HepG2 (cell line): ENCODE measurements around the gene TMEM217. TPM values are rescaled to one million over a fixed set of nuclear protein-coding genes. Genes with fewer than 3 reads are reported as not detected.

ENCODE experiments used
- CBX2 ChIP-seq, 2 experiments: fragments of 200-600 bp in 1 of 2; sonication (generic); formaldehyde crosslinking in 1 of 2; IDR thresholded peaks; 2 replicates each; pipeline versions ENCODE4 v1.7.0 to v1.8.1; 2018 to 2022; ENCODE audit warnings: low read depth in 2 of 2, low read length in 1 of 2, mild to moderate bottlenecking in 1 of 2, missing genetic modification reagents in 1 of 2
- CC2D1A ChIP-seq: sonication (generic); formaldehyde crosslinking; IDR thresholded peaks from 2 replicates; pipeline ENCODE4 v1.8.1; 2023; ENCODE audit warnings: mild to moderate bottlenecking, missing genetic modification reagents
- CENPX ChIP-seq: sonication (generic); formaldehyde crosslinking; IDR thresholded peaks from 2 replicates; pipeline ENCODE4 v1.9.0; 2021; ENCODE audit warnings: mild to moderate bottlenecking, missing genetic modification reagents, moderate library complexity
- DMAP1 ChIP-seq: IDR thresholded peaks from 2 replicates; pipeline ENCODE4 v1.6.1; 2016
- DNMT1 ChIP-seq: sonication (generic); formaldehyde crosslinking; IDR thresholded peaks from 2 replicates; pipeline ENCODE4 v1.5.1; 2020; ENCODE audit warnings: mild to moderate bottlenecking, missing genetic modification reagents
- E2F2 ChIP-seq: sonication (generic); formaldehyde crosslinking; IDR thresholded peaks from 2 replicates; pipeline ENCODE4 v1.4.0; 2020; ENCODE audit warnings: missing genetic modification reagents, borderline replicate concordance
- EHMT2 ChIP-seq: fragments of 200-600 bp; sonication (generic); IDR thresholded peaks from 2 replicates; pipeline ENCODE4 v1.7.0; 2017; ENCODE audit warnings: antibody characterized with exemption, low read depth, low read length, borderline replicate concordance
- HMG20B ChIP-seq: conservative IDR thresholded peaks from 2 replicates; pipeline ENCODE4 v1.6.1; 2016; ENCODE audit warnings: missing genetic modification reagents, missing compliant biosample characterization
- ISL2 ChIP-seq: sonication (generic); formaldehyde crosslinking; IDR thresholded peaks from 2 replicates; pipeline ENCODE4 v1.5.0; 2020; ENCODE audit warnings: missing genetic modification reagents
- NCOA5 ChIP-seq: sonication (generic); formaldehyde crosslinking; IDR thresholded peaks from 2 replicates; pipeline ENCODE4 v1.4.0; 2020; ENCODE audit warnings: missing genetic modification reagents
- PRDM10 ChIP-seq: sonication (generic); formaldehyde crosslinking; IDR thresholded peaks from 2 replicates; pipeline ENCODE4 v1.4.0; 2020; ENCODE audit warnings: low read depth, missing genetic modification reagents
- SMYD3 ChIP-seq: sonication (generic); formaldehyde crosslinking; IDR thresholded peaks from 2 replicates; pipeline ENCODE4 v1.8.1; 2023; ENCODE audit warnings: mild to moderate bottlenecking, missing genetic modification reagents
- ZFP91 ChIP-seq: sonication (generic); formaldehyde crosslinking; IDR thresholded peaks from 2 replicates; pipeline ENCODE4 v1.9.0; 2022; ENCODE audit warnings: missing genetic modification reagents, mild to moderate bottlenecking, borderline replicate concordance
- ZIK1 ChIP-seq: sonication (generic); formaldehyde crosslinking; IDR thresholded peaks from 2 replicates; pipeline ENCODE4 v1.5.0; 2020; ENCODE audit warnings: mild to moderate bottlenecking, low read depth, missing genetic modification reagents, borderline replicate concordance
- ZNF180 ChIP-seq: sonication (generic); formaldehyde crosslinking; IDR thresholded peaks from 2 replicates; pipeline ENCODE4 v1.4.0; 2020; ENCODE audit warnings: low read depth, missing genetic modification reagents, borderline replicate concordance
- ZNF362 ChIP-seq: sonication (generic); formaldehyde crosslinking; IDR thresholded peaks from 2 replicates; pipeline ENCODE4 v1.4.0; 2020; ENCODE audit warnings: missing genetic modification reagents, mild to moderate bottlenecking, borderline replicate concordance
- ZNF430 ChIP-seq: sonication (generic); formaldehyde crosslinking; IDR thresholded peaks from 2 replicates; pipeline ENCODE4 v1.9.0; 2021; ENCODE audit warnings: mild to moderate bottlenecking, missing genetic modification reagents
- ZNF563 ChIP-seq: sonication (generic); formaldehyde crosslinking; IDR thresholded peaks from 2 replicates; pipeline ENCODE4 v1.8.0; 2022; ENCODE audit warnings: mild to moderate bottlenecking, moderate library complexity, missing genetic modification reagents
- ZNF644 ChIP-seq: IDR thresholded peaks from 2 replicates; pipeline ENCODE4 v1.6.1; 2016; ENCODE audit warnings: low read depth
- ZNF788 ChIP-seq: sonication (generic); formaldehyde crosslinking; IDR thresholded peaks from 2 replicates; pipeline ENCODE4 v1.5.0; 2020; ENCODE audit warnings: mild to moderate bottlenecking, missing genetic modification reagents, borderline replicate concordance
- polyA plus RNA-seq, 8 experiments: library from polyadenylated mRNA; depleted of rRNA in 3 of 8; stranded (reverse) in 7 of 8; unstranded in 1 of 8; fragments of >200 nt; fragmentation: Illumina TruSeq in 4 of 8; extraction: Trizol in 4 of 8; gene quantifications; 2 replicates each; pipeline versions ENCODE4 v1.2.1 to v1.2.3, GENCODE V29; 2011 to 2016; ENCODE audit warnings: low read depth in 4 of 8, missing spikeins in 1 of 8, mixed read lengths in 1 of 8; ENCODE audit not compliant: insufficient read depth in 1 of 8
- total RNA-seq, 5 experiments: library from RNA; depleted of rRNA; stranded (reverse); fragments of >200 nt; fragmentation: Illumina TruSeq; extraction: Trizol; gene quantifications; 2 replicates each; pipeline ENCODE4 v1.2.3, GENCODE V29; 2016; ENCODE audit warnings: low read depth in 1 of 5

Gene TMEM217
- total and polyA plus RNA-seq, 2 of the 13 experiments (the other 11 are each of a cell fraction or from before 2014, with no cell fraction given): 2.3 to 3.4 TPM

- TF ChIP-seq DNMT1 (peak; percentile 47; the same call in 1 of the 2 replicates), ZIK1 (CRISPR knock-in tag) (0 out of 2 replicates have a peak, but pooled peaks have one; percentile 18), CBX2 (IDR thresholded peaks at IDR 0.05; ENCODE audit: low read depth, low read length) (no peak), CBX2 (CRISPR knock-in tag; IDR thresholded peaks at IDR 0.05; ENCODE audit: low read depth) (peak; percentile 80; the same call in 1 of the 2 replicates), E2F2 (peak; percentile 91; the same call in 1 of the 2 replicates), CC2D1A (CRISPR knock-in tag) (no peak), ZNF362 (CRISPR knock-in tag) (peak; percentile 67), HMG20B (0 out of 2 replicates have a peak, but pooled peaks have one; percentile 58), ZNF180 (CRISPR knock-in tag) (no peak), SMYD3 (no peak), ZNF644 (CRISPR knock-in tag) (no peak), ZNF788 (peak; percentile 20; the same call in 1 of the 2 replicates), ISL2 (CRISPR knock-in tag) (peak; percentile 92), ZNF430 (CRISPR knock-in tag) (peak; percentile 93), PRDM10 (CRISPR knock-in tag) (peak; percentile 64), NCOA5 (CRISPR knock-in tag) (no peak), EHMT2 (no peak), ZNF563 (peak; percentile 69), CENPX (CRISPR knock-in tag) (no peak), DMAP1 (CRISPR knock-in tag) (peak; percentile 51; the same call in 1 of the 2 replicates), ZFP91 (CRISPR knock-in tag) (peak; percentile 69)
These were observed 88.3 kb downstream of the TMEM217 start, which contains the start of gene PIM1 (continued) for GRCh38 chr6:37169496-37170272.
